K562 (cell line): ENCODE measurements around the gene TRDMT1. TPM values are rescaled to one million over a fixed set of nuclear protein-coding genes. Genes with fewer than 3 reads are reported as not detected.

Experiments
- ATAC-seq: fragments of 200-7000 bp; cut with Tn5 transposase; 3 replicates; pipeline ENCODE4 v1.9.1; 2020; ENCODE audit warnings: moderate library complexity
- BruUV-seq: library from RNA; stranded (reverse); fragments of 400-500 nt; replicated peaks from 2 replicates; lab custom pipeline; 2021; lab: Mats Ljungman, UMichigan
- CTCF ChIA-PET: fragments of 300-600 bp; formaldehyde crosslinking; extraction: SDS; loops from one replicate; lab custom pipeline; 2021; ENCODE audit warnings: low intra/inter-chr PET ratio; lab: Yijun Ruan, JAX
- POLR2A ChIA-PET: fragments of 300-600, 350-650 bp; sonication (Branson Sonifier 250); formaldehyde crosslinking; extraction: SDS; loops from one replicate; lab custom pipeline; 2021; ENCODE audit warnings: antibody characterized with exemption, inconsistent platforms; lab: Yijun Ruan, JAX
- DNase-seq, 4 experiments: peaks; one replicate each; pipeline versions ENCODE4 v3.0.0 to v3.0.0-alpha.2; 2011 to 2018; ENCODE audit warnings: low spot score in 3 of 4, mixed read lengths in 3 of 4; ENCODE audit errors: extremely low read depth in 1 of 4
- FAIRE-seq: peaks from 2 replicates; lab custom pipeline; 2011; peaks lifted over from hg19 to GRCh38; lab: Jason Lieb, UNC
- H2AFZ ChIP-seq: 2 replicates; pipeline ENCODE4 v1.6.0; 2011; ENCODE audit warnings: low read depth, low read length, control low read depth, inconsistent platforms
- H3K27ac ChIP-seq: fragments of 200-600 bp; 3 replicates; pipeline ENCODE4 v1.8.0; 2011; ENCODE audit warnings: low read depth, mild to moderate bottlenecking, control low read depth, inconsistent platforms, low read length, moderate library complexity, mixed read lengths; ENCODE audit errors: extremely low read depth
- H3K27me3 ChIP-seq, 2 experiments: fragments of 300-600 bp in 1 of 2; 2 replicates in 1 of 2; 3 replicates in 1 of 2; pipeline versions ENCODE4 v1.6.0 to v1.8.0; 2011; ENCODE audit warnings: inconsistent platforms in 2 of 2, low read length in 2 of 2, mild to moderate bottlenecking in 1 of 2, mixed read lengths in 1 of 2, moderate library complexity in 1 of 2; ENCODE audit not compliant: control insufficient read depth in 2 of 2, insufficient read depth in 2 of 2
- H3K36me3 ChIP-seq: fragments of 300-600 bp; 3 replicates; pipeline ENCODE4 v1.8.0; 2011; ENCODE audit warnings: mild to moderate bottlenecking, low read length, inconsistent platforms; ENCODE audit not compliant: control insufficient read depth, insufficient read depth
- H3K4me1 ChIP-seq, 2 experiments: fragments of 200-600 bp in 1 of 2; replicated peaks in 1 of 2; 2 replicates in 1 of 2; 3 replicates in 1 of 2; pipeline versions ENCODE4 v1.5.1 to v1.8.0; 2011; ENCODE audit warnings: inconsistent platforms in 2 of 2, low read length in 2 of 2, mild to moderate bottlenecking in 1 of 2, mixed read lengths in 1 of 2, moderate library complexity in 1 of 2; ENCODE audit not compliant: control insufficient read depth in 2 of 2, insufficient read depth in 2 of 2
- H3K4me2 ChIP-seq: 2 replicates; pipeline ENCODE4 v1.6.1; 2011; ENCODE audit warnings: low read length, control low read depth, inconsistent platforms, mixed read lengths; ENCODE audit not compliant: insufficient read depth
- H3K4me3 ChIP-seq: fragments of 200-600 bp; sonication (generic), shearing (Covaris generic); 2 replicates; pipeline ENCODE4 v1.5.1; 2016; ENCODE audit warnings: control low read depth, inconsistent platforms
- H3K79me2 ChIP-seq: fragments of 200-600 bp; 3 replicates; pipeline ENCODE4 v1.8.0; 2011; ENCODE audit warnings: low read length, inconsistent platforms; ENCODE audit not compliant: control insufficient read depth, insufficient read depth
- H3K9ac ChIP-seq, 2 experiments: 2 replicates each; pipeline versions ENCODE4 v1.6.0 to v1.6.1; 2011; ENCODE audit warnings: low read depth in 2 of 2, low read length in 2 of 2, control low read depth in 1 of 2, inconsistent platforms in 1 of 2, mild to moderate bottlenecking in 1 of 2, mixed read lengths in 1 of 2; ENCODE audit not compliant: insufficient read depth in 1 of 2
- H3K9me1 ChIP-seq: one replicate; pipeline ENCODE4 v1.6.0; 2011; ENCODE audit warnings: inconsistent platforms, mild to moderate bottlenecking, low read length, moderate library complexity; ENCODE audit not compliant: control insufficient read depth, insufficient read depth
- H3K9me3 ChIP-seq: replicated peaks from 2 replicates; pipeline ENCODE4 v1.5.1; 2011; ENCODE audit warnings: low read depth, low read length, inconsistent platforms; ENCODE audit not compliant: control insufficient read depth, insufficient read depth
- H4K20me1 ChIP-seq: replicated peaks from 2 replicates; pipeline ENCODE4 v1.6.1; 2011; ENCODE audit warnings: low read length, inconsistent platforms, mixed read lengths; ENCODE audit not compliant: control insufficient read depth, insufficient read depth
- CREM ChIP-seq: IDR thresholded peaks from 2 replicates; pipeline ENCODE4 v1.6.1; 2014; ENCODE audit warnings: antibody characterized with exemption, low read depth
- FOXA1 ChIP-seq: fragments of 450-650 bp; IDR thresholded peaks from 2 replicates; pipeline ENCODE4 v1.6.1; 2016; ENCODE audit warnings: mild to moderate bottlenecking, borderline replicate concordance
- GATAD2B ChIP-seq: fragments of 450-650 bp; IDR thresholded peaks from 2 replicates; pipeline ENCODE4 v1.6.1; 2017; ENCODE audit warnings: mild to moderate bottlenecking, borderline replicate concordance
- KDM1A ChIP-seq, 2 experiments: fragments of 450-650 bp; IDR thresholded peaks; 2 replicates each; pipeline ENCODE4 v1.6.1; 2016; ENCODE audit warnings: mild to moderate bottlenecking in 2 of 2
- MAZ ChIP-seq, 2 experiments: fragments of 450-650 bp in 1 of 2; sonication (generic) in 1 of 2; formaldehyde crosslinking; IDR thresholded peaks in 1 of 2; conservative IDR thresholded peaks in 1 of 2; 2 replicates each; pipeline versions ENCODE4 v1.4.0 to v1.5.0; 2020; ENCODE audit warnings: mild to moderate bottlenecking in 1 of 2, missing genetic modification reagents in 1 of 2
- RREB1 ChIP-seq: fragments of 250-450 bp; sonication (Bioruptor Pico); IDR thresholded peaks from 2 replicates; pipeline ENCODE4 v1.4.0; 2020
- SETDB1 ChIP-seq: IDR thresholded peaks from one replicate; pipeline ENCODE4 v1.6.1; 2012; ENCODE audit warnings: low read length, control low read depth, inconsistent platforms
- SREBF1 ChIP-seq: fragments of 150-350 bp; IDR thresholded peaks from 2 replicates; pipeline ENCODE4 v1.6.1; 2014; ENCODE audit warnings: antibody characterized with exemption, low read depth, low read length, borderline replicate concordance
- TGIF2 ChIP-seq: sonication (generic); formaldehyde crosslinking; IDR thresholded peaks from 2 replicates; pipeline ENCODE4 v1.8.1; 2022; ENCODE audit warnings: mild to moderate bottlenecking, missing genetic modification reagents, moderate library complexity
- ZNF134 ChIP-seq: fragments of 250-450 bp; sonication (Bioruptor Pico); conservative IDR thresholded peaks from 2 replicates; pipeline ENCODE4 v1.4.0; 2020
- WGBS: fragments of 100-300 bp; shearing (Covaris generic); methylation state at CpG from one replicate; pipeline ENCODE4 v1.1.6; 2016; ENCODE audit warnings: low coverage, mixed read lengths; ENCODE audit not compliant: insufficient coverage; ENCODE audit errors: missing lambda C conversion rate; 5-methylcytosine and 5-hydroxymethylcytosine counted together
- in situ Hi-C: fragments of 300-500 bp; cut with MboI; formaldehyde crosslinking; loops from 4 replicates; pipeline ENCODE4 v1.15.0; 2018; ENCODE audit warnings: inconsistent platforms, mixed read lengths
- intact Hi-C: fragments of 100-400 bp; cut with micrococcal nuclease; formaldehyde crosslinking; loops from 2 replicates; pipeline ENCODE4 v1.14.2; 2022
- polyA plus RNA-seq, 8 experiments: library from polyadenylated mRNA; depleted of rRNA in 4 of 8; stranded (reverse) in 5 of 8; unstranded in 3 of 8; fragments of >200 nt; fragmentation: Nextera tagmentation in 2 of 8; fragmentation: Illumina TruSeq in 1 of 8; extraction: Ambion mirVana in 2 of 8; extraction: Trizol in 1 of 8; gene quantifications; 2 replicates each; pipeline versions ENCODE4 v1.2.1 to v1.2.3, GENCODE V29; 2011 to 2014; ENCODE audit warnings: inconsistent platforms in 1 of 8, missing spikeins in 1 of 8
- total RNA-seq, 7 experiments: library from RNA; depleted of rRNA in 6 of 7; stranded (reverse); fragments of >200 nt in 6 of 7; fragmentation: Illumina TruSeq in 2 of 7; extraction: Trizol in 2 of 7; gene quantifications; 2 replicates each; pipeline versions ENCODE4 v1.2.1 to v1.2.3, GENCODE V29; 2011 to 2021; ENCODE audit warnings: low replicate concordance in 1 of 7
- TF ChIP-seq, protein P1 (sequence below), 2 experiments: fragments of 200-800 bp in 1 of 2; sonication (Bioruptor generic) in 1 of 2; sonication (generic) in 1 of 2; formaldehyde crosslinking in 1 of 2; IDR thresholded peaks in 1 of 2; conservative IDR thresholded peaks in 1 of 2; 2 replicates each; pipeline versions ENCODE4 v1.5.0 to v1.6.1; 2016 to 2020; ENCODE audit warnings: missing compliant biosample characterization in 1 of 2, missing genetic modification characterization in 1 of 2, missing genetic modification reagents in 1 of 2
- TF ChIP-seq, protein P2 (sequence below): fragments of 250-450 bp; sonication (Bioruptor Pico); IDR thresholded peaks from 2 replicates; pipeline ENCODE4 v1.5.1; 2021; ENCODE audit warnings: mild to moderate bottlenecking

TRDMT1 gene
- total and polyA plus RNA-seq, 9 of the 15 experiments (the other 6 are each of a cell fraction or from before 2014, with no cell fraction given), result 5.4 to 12.6 (median 9.3) TPM

GRCh38 chr10:17143055-17143690 is 58.3 kb downstream of the TRDMT1 start:
- ChIA-PET CTCF (no interaction called here), POLR2A (interaction anchor here (1.1 to 1.9 kb wide), 2 partner anchors 10 to 11 kb away, joined by 5 read pairs; no protein-coding TSS in a partner anchor)
- no peak overlapping the region for H3K9ac ChIP-seq
- no peaks in the 10 kb centered on the region for H3K9me1 ChIP-seq
- in situ Hi-C loops (no loop called here), intact Hi-C loops (loop anchor here (10.0 kb wide), 1 partner anchor 188 kb away; no protein-coding TSS in a partner anchor)
- H3K36me3 ChIP-seq, result no peaks in the 10 kb centered on the region
- FAIRE-seq (no peak), DNase-seq (no peak), ATAC-seq (no peak)
- H4K20me1 ChIP-seq, result no peaks in the 10 kb centered on the region
- WGBS, result 48% methylated on average over 3 of the region's 3 CpGs
- H3K9me3 ChIP-seq, result no peaks in the 10 kb centered on the region
- TF ChIP-seq, protein P1, sequence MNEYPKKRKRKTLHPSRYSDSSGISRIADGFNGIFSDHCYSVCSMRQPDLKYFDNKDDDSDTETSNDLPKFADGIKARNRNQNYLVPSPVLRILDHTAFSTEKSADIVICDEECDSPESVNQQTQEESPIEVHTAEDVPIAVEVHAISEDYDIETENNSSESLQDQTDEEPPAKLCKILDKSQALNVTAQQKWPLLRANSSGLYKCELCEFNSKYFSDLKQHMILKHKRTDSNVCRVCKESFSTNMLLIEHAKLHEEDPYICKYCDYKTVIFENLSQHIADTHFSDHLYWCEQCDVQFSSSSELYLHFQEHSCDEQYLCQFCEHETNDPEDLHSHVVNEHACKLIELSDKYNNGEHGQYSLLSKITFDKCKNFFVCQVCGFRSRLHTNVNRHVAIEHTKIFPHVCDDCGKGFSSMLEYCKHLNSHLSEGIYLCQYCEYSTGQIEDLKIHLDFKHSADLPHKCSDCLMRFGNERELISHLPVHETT (CRISPR knock-in tag; conservative IDR thresholded peaks at IDR 0.05 in 1 of 2, IDR thresholded peaks at IDR 0.05 in 1 of 2), result no peak
- TF ChIP-seq GATAD2B (no peak), KDM1A (IDR thresholded peaks at IDR 0.05) (no peak), MAZ (CRISPR knock-in tag; conservative IDR thresholded peaks at IDR 0.05 in 1 of 2, IDR thresholded peaks at IDR 0.05 in 1 of 2) (no peak), ZNF134 (no peak), SETDB1 (no peak), SREBF1 (no peak), CREM (no peak), FOXA1 (no peak), TGIF2 (CRISPR knock-in tag) (no peak), RREB1 (CRISPR knock-in tag) (no peak)
- TF ChIP-seq, protein P2, sequence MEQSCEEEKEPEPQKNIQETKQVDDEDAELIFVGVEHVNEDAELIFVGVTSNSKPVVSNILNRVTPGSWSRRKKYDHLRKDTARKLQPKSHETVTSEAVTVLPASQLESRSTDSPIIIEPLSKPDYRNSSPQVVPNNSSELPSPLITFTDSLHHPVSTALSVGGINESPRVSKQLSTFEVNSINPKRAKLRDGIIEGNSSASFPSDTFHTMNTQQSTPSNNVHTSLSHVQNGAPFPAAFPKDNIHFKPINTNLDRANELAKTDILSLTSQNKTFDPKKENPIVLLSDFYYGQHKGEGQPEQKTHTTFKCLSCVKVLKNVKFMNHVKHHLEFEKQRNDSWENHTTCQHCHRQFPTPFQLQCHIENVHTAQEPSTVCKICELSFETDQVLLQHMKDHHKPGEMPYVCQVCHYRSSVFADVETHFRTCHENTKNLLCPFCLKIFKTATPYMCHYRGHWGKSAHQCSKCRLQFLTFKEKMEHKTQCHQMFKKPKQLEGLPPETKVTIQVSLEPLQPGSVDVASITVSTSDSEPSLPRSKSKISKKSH (CRISPR knock-in tag), result no peak
- no peak overlapping the region for H3K4me2 ChIP-seq
- no peaks in the 10 kb centered on the region for H3K27me3 ChIP-seq
- no peak overlapping the region for H3K27ac ChIP-seq
- 0 out of 5 replicates have a peak, but pooled peaks cover 0 to 2% of the 10 kb centered on the region in 2 experiments for H3K4me1 ChIP-seq
- H2AFZ ChIP-seq, result no peak overlapping the region
- BruUV-seq, result no TSS peak
- H3K79me2 ChIP-seq, result no peaks in the 10 kb centered on the region
- H3K4me3 ChIP-seq, result no peak overlapping the region
